Retinal pigment epithelial cell (primary cell): ENCODE data around the gene LACTBL1.
"Not testable (repeated sequence)": the region's sequence is repeated elsewhere in the genome, so short reads cannot be mapped to it uniquely, and the experiment has no call there.

Experiments used
- DNase-seq: peaks from one replicate; pipeline ENCODE4 v3.0.0-alpha.2; 2010; ENCODE audit warnings: low read depth
- H3K4me3 ChIP-seq: 2 replicates; pipeline ENCODE4 v1.5.1; 2011; ENCODE audit warnings: mild to moderate bottlenecking, low read length, control low read depth, moderate library complexity
- CTCF ChIP-seq: conservative IDR thresholded peaks from 2 replicates; pipeline ENCODE4 v1.5.1; 2011; ENCODE audit warnings: low read depth, low read length, control low read depth, inconsistent platforms

Gene LACTBL1

GRCh38 chr1:22951796-22952195, 20.9 kb downstream of the LACTBL1 start:
- DNase-seq = no peak
- no peak for TF ChIP-seq CTCF
- no peak overlapping the region for H3K4me3 ChIP-seq

- no peak for TF ChIP-seq CTCF
- DNase-seq = no peak
- H3K4me3 ChIP-seq = no peak overlapping the region
These were observed 22.8 kb downstream of the LACTBL1 start for GRCh38 chr1:22949822-22950331.

- H3K4me3 ChIP-seq, DNase-seq: not testable (repeated sequence)
These were observed 27.5 kb downstream of the LACTBL1 start for GRCh38 chr1:22945171-22945570.

GRCh38 chr1:22944346-22945055, 28.2 kb downstream of the LACTBL1 start:
- no peak for DNase-seq
- no peak overlapping the region for H3K4me3 ChIP-seq
- TF ChIP-seq CTCF = no peak

GRCh38 chr1:22941257-22941656, 31.4 kb downstream of the LACTBL1 start:
- DNase-seq = no peak
- H3K4me3 ChIP-seq = no peak overlapping the region
- no peak for TF ChIP-seq CTCF

GRCh38 chr1:22936681-22937080, 36.0 kb downstream of the LACTBL1 start:
- no peak for DNase-seq
- no peak for TF ChIP-seq CTCF
- H3K4me3 ChIP-seq = no peak overlapping the region

GRCh38 chr1:22935433-22935832, 37.2 kb downstream of the LACTBL1 start:
- no peak for TF ChIP-seq CTCF
- no peak for DNase-seq
- no peak overlapping the region for H3K4me3 ChIP-seq
